Lower lobe of right lung (tissue), 2 donors: Measurements from ENCODE around the gene BCL11B. TPM values are rescaled to one million over a fixed set of nuclear protein-coding genes. Genes with fewer than 3 reads are reported as not detected.

Source experiments
- ATAC-seq, 2 donors: fragments of 200-7000 bp; cut with Tn5 transposase; one replicate each; pipeline ENCODE4 v1.9.1; 2020 to 2022; ENCODE audit warnings: mild to moderate bottlenecking in 2 of 2, moderate library complexity in 2 of 2
- DNase-seq: peaks from one replicate; pipeline ENCODE4 v3.0.0-alpha.2; 2020
- H3K27ac ChIP-seq: fragments of 200-600 bp; one replicate; pipeline ENCODE4 v1.8.0; 2022
- H3K27me3 ChIP-seq: fragments of 200-600 bp; one replicate; pipeline ENCODE4 v1.8.0; 2022; ENCODE audit warnings: low read depth
- H3K36me3 ChIP-seq: fragments of 200-600 bp; one replicate; pipeline ENCODE4 v1.8.0; 2022; ENCODE audit warnings: mild to moderate bottlenecking
- H3K4me1 ChIP-seq: fragments of 200-600 bp; one replicate; pipeline ENCODE4 v1.8.0; 2022
- H3K4me3 ChIP-seq: fragments of 200-600 bp; one replicate; pipeline ENCODE4 v1.8.0; 2022; ENCODE audit warnings: mild to moderate bottlenecking
- H3K9me3 ChIP-seq: fragments of 200-600 bp; one replicate; pipeline ENCODE4 v1.8.0; 2022
- CTCF ChIP-seq: fragments of 200-600 bp; IDR thresholded peaks from one replicate; pipeline ENCODE4 v1.8.0; 2022; ENCODE audit warnings: antibody characterized with exemption, mild to moderate bottlenecking
- intact Hi-C: fragments of 100-400 bp; cut with DNase I; formaldehyde crosslinking; loops from one replicate; pipeline ENCODE4 v1.11.0; 2022
- total RNA-seq: library from RNA; stranded (reverse); fragmentation: NEBNext Ultra II Directional; extraction: Animal tissue kit (Norgen Biotek cat#: 25700); gene quantifications from one replicate; pipeline ENCODE4 v1.2.1, GENCODE V29; 2021
- donor health status: DM: no; HTN: yes; CAD: no; lungs with severe emphysema.

BCL11B gene
- total RNA-seq, 1 donor from 2014 or later = 2.3 TPM

- Histone ChIP-seq H3K27ac (no peak overlapping the region), H3K9me3 (no peaks in the 10 kb centered on the region), H3K36me3 (no peaks in the 10 kb centered on the region), H3K27me3 (peaks cover 13% of the 10 kb centered on the region), H3K4me1 (no peaks in the 10 kb centered on the region), H3K4me3 (no peak overlapping the region)
- no peak for TF ChIP-seq CTCF
- intact Hi-C loops = no loop called here
- DNase-seq (no peak), ATAC-seq (no peak)
Measured at GRCh38 chr14:99226687-99227086, 45.3 kb downstream of the BCL11B start.

DNA sequence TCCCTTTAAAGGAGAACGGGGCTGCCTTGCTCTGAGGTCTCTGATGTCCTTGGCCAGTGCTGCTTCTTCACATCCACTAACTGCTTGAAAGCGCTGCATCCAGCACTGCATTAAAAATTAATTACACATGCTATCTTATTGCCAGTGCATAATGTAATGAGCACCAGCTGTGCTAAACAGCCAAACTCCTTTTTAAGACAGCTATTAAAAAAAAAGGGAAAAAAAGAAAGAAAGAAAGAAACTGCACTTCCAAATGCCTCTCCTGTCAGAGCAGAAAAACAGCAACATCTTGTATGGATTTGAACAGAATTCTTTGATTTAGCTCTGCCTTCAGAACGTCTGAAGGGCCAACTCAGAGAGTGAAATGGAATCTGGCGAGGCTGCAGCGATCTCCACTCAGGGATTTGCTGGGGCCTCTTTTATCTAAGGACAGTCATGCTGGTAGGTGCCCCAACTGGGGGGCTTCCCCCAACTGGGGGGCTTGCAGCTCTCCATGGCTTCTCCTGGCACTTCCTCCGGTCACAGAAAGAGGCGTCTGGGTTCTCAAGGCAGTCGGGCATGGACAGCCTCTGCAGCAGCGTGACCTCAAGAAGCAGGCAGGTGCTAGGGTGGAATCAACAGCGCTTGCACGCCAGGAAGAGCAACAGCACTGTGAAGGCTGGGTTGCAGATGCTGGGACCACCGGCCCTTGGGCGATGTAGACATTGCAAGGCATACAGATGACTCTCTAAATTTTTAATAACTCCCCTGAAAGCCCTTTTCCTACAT, 46.4 kb downstream of the BCL11B start:
- no peak for DNase-seq
- Histone ChIP-seq H3K27me3 (peaks cover 4% of the 10 kb centered on the region), H3K4me3 (no peak overlapping the region), H3K27ac (no peak overlapping the region), H3K9me3 (no peaks in the 10 kb centered on the region), H3K4me1 (no peaks in the 10 kb centered on the region), H3K36me3 (no peaks in the 10 kb centered on the region)
- no peak for TF ChIP-seq CTCF
- no peak for ATAC-seq
- intact Hi-C loops = no loop called here

DNA sequence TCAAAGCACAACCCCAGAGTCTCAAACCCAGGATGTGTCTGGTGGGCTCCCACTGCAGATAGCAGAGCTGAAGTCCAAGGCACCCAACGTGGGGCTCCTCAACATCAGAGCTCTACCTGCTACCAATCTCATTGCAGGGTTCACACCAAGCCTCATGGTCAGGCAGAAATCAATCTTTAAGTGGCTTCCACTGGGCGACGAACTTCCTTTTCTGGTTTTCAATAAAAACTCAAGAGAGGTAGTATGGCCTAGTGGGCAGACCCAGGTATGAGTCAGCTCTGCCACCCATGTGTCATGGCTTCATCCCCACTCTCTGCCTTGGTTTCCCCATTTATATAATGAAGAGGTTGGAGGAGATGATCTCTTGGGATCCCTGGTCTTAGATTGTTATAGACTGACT, 47.0 kb downstream of the BCL11B start:
- H3K36me3 ChIP-seq = no peaks in the 10 kb centered on the region
- H3K27me3 ChIP-seq = no peaks in the 10 kb centered on the region
- H3K4me1 ChIP-seq = no peaks in the 10 kb centered on the region
- H3K9me3 ChIP-seq = no peaks in the 10 kb centered on the region
- TF ChIP-seq CTCF = no peak
- H3K4me3 ChIP-seq = no peak overlapping the region
- no peak overlapping the region for H3K27ac ChIP-seq
- DNase-seq (no peak), ATAC-seq (no peak)
- intact Hi-C loops = no loop called here

DNA sequence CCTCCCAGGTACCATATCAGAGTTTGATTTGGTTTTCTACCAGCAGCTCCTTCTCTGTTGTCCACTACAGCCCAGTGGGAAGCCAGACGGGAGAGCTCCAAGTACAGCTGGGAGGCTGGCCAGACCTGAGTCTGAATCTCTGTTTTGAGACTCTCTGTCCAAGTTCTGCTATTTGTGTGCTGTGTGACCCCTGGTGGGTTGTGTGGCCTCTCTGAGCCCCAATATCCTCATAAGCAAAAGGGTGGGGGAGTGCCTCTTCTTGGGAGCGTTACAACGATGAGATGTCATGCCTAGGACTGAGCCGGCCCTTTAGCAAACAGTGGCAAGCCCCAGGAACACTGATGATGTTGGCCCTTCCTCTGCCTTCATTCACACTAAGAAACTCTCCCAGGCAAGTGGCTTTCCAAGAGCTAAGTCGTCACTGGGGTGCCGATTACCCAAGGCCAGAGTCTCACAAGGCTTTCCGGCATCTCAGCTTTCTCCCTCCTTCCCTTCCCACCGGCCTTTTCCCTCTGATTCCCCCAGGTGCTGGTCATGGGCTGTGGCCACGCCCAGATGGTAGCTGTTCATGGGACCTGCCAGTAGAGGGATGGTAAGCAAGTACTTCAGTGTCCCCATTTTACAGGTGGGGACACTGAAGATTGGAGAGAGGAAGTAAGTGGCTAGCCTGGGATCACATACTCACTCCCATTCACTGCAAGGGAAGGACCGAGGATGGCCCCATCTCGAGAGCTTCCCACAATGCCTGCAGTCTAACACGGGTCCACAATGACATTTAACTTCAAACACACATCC, 47.7 kb downstream of the BCL11B start:
- ATAC-seq (no peak), DNase-seq (no peak)
- no peaks in the 10 kb centered on the region for H3K36me3 ChIP-seq
- H3K27me3 ChIP-seq = no peaks in the 10 kb centered on the region
- intact Hi-C loops = no loop called here
- TF ChIP-seq CTCF = no peak
- H3K27ac ChIP-seq = no peak overlapping the region
- no peaks in the 10 kb centered on the region for H3K4me1 ChIP-seq
- H3K4me3 ChIP-seq = no peak overlapping the region
- no peaks in the 10 kb centered on the region for H3K9me3 ChIP-seq

GRCh38 chr14:99221445-99221844, 50.6 kb downstream of the BCL11B start:
- H3K9me3 ChIP-seq = no peaks in the 10 kb centered on the region
- H3K4me1 ChIP-seq = no peaks in the 10 kb centered on the region
- H3K27me3 ChIP-seq = no peaks in the 10 kb centered on the region
- DNase-seq = no peak
- H3K27ac ChIP-seq = no peak overlapping the region
- ATAC-seq = no peak
- intact Hi-C loops = no loop called here
- TF ChIP-seq CTCF = no peak
- H3K4me3 ChIP-seq = no peak overlapping the region
- H3K36me3 ChIP-seq = no peaks in the 10 kb centered on the region
